ENCODE results near the gene DEPDC1.
"Not testable (repeated sequence)": the region's sequence is repeated elsewhere in the genome, so short reads cannot be mapped to it uniquely, and the experiment has no call there.

Gene DEPDC1

DNA sequence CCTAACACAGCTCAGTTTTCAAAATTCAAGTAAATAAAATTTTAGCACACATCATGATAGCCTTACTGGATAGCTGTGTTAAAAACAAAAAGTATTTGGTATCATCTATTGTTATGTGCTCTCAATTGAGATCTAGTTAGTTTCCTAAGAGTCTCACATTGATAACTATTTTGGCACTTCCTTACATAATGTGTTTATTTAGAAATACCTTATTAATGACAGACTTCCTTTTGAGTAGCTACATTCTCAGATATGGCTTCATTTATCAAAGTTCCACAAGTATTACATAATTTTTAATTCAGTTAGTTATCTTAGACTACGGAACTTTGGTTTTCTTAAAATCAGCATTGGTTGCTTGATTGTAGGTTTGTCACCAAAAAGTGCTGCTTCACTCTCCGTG, 20.3 kb downstream of the DEPDC1 start:
- DNase-seq: not testable (repeated sequence)

DNA sequence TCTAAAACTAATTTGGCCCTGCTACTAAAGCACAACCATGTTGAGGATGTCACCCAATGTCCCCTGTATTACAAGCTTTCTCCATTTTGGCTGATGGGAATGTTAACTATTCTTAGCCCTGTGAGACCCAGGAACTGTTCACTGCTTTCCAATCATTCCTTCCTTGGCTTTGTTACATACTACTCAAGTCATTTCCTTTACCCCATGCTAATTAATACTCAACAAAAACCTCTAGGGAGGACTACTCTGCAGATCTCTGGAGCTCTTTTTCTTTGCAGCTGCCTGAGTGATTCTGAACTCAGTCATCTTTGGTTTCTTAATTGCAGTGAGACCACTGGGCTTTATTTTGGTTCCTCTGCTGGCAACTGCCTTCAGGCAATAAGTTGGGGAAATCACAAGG, 23.8 kb downstream of the DEPDC1 start:
- no peak for DNase-seq

DNA sequence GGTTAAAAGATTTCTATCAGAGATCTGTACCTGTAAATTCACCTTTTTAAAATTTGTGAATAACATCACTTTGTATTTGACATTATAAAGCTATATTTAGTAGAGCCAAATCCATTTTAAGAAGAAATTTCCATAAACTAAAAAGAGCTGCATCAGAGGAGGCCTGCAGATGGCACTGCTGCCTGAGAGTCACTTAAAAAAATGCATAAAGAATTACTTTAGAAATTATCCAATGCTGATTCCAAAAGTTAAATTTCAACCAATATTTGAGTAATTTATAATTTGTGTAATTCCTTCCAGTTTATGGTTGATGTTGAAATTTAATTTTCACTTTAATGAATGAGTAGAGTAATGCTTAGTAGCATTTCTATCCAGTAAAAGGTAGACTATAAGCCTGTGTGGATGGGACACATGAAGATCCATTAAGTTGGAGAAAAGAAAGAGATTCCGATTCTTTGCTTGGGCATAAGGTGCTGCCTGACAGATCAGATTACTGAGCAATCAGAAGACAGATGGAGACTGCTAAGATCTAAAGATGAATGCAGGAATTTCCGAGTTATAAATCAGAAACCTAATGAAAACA, 26.4 kb downstream of the DEPDC1 start:
- no peak for DNase-seq

DNA sequence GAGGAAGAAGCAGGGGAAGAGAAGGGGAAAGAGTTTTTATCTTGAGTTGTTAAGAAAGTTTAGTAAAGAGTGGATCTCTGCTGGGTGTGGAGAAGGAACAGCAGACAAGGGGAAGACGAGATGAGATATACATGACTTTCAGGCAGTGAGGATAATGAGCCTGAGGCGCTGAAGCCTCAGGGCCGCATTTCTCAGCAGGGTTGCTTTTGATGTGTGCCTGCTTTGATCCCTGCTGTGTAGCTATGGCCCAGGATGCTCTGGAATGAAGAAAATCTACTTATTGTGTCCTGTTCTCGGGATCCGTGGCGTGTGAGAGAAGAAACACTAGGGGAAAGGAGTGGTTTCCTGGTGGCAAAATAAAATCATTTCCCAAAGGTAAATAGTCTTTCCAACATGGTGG, 32.0 kb downstream of the DEPDC1 start:
- DNase-seq: no peak

DNA sequence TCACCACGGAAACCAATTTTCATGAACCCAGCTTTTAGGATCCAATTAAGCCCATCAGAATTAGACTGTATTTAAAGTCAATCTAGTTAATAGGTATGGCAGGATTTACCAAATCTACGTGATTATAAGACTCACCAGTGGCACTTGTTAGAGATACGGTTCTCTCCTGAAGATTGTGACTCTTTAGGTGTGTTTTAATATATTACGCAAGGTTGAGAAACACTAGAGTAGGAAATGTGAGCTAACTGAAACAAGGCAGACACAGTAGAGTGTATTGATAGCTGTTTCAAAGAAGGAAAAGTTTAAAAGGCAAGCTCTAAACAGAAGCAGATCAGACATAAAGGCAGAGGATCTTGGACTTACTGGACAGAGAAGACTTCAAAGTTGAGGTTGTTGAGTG, 35.9 kb downstream of the DEPDC1 start:
- DNase-seq: no peak

DNA sequence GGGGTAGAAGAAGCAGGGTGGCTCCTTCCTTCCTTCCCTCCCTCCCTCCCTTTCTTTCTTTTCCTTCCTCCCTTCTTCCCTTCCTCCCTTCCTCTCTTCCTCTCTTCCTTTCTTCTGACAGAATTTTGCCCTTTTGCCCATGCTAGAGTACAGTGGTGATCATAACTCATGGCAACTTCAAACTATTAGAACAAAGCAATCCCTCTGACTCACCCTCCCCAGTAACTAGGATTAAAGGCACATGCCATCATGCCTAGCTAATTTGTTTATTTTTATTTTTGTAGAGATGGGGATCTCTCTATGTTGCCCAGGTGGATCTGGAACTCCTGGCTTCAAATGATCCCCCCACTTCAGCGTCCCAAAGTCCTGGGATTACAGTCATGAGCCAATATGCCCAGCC, 37.1 kb downstream of the DEPDC1 start:
- DNase-seq: no peak

DNA sequence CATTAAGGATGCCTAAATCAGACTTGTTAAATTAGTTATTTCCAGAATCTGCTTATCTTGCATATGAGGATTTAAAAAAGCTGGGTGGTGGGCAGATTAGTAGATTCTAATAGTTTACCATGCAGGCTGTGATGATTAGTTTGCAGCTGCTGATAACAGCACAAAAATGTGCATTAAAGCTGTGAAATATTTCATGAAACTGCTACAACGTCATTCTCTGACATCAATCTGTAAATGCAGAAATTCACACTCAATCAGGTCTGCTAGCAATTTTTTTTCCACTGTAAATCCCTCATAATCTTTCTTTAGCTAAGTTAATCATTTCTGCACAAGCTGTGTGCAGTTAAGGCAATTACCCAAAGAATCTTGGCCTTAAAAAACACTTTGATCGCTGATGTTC, 37.8 kb downstream of the DEPDC1 start:
- no peak for DNase-seq

DNA sequence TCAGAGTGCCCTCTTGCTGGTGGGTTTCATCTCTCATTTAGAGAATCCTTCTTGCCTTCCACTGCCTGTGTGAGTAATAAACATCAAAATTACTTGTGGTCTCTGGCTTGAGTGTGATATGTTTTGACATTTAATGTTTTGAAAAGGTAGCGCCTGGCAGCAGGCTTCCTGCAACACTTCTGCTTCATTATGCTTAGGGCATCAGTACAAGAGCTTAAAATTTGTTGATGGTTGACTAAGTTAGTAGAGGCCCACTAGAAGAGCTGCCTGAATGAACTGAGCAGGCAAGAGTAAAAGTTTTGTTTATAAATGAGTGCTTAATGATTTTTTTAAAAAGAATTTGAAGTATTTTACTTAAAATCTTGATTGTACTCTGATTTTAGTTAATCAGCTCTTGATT, 40.7 kb downstream of the DEPDC1 start:
- DNase-seq: no peak

DNA sequence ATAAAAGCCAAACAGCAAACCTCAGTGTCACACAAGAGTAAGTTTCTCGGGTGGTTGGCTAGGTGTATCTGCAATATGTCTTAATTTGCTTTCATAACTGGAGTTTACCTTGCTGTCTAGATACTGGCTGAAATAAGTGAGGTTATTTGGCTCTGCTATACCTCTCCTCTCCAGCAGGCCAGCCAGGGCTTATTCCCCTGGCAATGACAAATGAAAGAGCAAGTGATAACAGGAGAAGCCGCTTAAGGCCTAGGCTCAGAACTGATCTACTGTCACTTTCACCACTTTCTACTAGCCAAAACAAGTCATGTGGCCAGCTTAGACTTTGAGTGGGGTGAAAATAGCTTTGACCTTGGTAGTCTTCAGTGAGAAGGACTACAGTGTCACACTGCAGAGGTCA, 42.3 kb downstream of the DEPDC1 start:
- DNase-seq: no peak

DNA sequence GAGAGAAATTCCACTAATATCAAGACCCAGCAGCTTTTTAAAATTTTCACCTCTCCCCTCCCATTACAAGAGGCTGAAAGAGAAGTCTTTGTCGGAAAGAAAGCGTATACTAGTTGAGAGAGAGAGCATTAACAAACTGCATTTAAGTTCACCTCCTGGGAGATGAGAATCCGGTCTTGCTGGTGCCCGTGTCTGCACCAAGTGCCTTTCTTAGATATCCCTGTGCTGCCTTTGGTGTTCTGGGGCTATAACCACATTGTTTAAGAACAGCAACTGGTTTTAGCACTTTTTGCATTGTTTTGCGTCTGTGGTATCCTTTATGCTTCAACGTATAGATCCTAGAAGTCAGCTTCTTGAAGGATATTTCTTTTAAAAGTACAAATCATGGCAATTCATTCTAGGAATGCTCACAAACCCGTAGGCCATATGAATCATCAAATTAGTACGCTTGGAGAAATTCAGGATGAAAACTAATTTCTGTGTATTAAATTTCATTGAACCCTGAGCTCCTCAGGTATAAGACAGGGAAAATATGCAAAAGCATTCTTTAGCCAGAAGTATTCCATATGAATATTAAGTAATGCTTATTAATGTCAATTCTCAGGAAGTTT, 43.7 kb downstream of the DEPDC1 start:
- no peak for DNase-seq

DNA sequence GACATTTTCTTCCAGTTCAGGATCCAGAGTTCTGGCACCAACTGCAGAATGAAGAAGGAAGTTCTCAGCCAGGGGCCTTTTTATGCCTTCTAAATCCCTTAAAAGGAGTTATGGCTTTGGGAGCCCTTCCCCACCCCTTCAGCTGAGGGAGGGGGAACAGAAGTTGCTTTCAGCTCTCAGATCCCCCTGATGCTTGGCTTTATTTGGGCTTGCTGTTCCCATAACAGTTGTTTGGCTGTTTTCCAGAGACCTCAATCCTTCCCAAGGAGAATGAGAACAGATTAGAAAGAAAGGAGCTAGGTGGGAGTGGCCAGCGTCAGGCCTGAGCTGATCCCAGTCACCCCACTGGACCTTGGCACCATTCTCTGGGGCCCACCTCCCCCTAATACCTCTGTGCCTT, 47.0 kb downstream of the DEPDC1 start, which contains the start of gene RPE65:
Gene RPE65 (minus strand): TSS at position 54 of the 400 bp plus-strand sequence. CDS start 49 bp downstream, at position 5.
- no peak for DNase-seq

DNA sequence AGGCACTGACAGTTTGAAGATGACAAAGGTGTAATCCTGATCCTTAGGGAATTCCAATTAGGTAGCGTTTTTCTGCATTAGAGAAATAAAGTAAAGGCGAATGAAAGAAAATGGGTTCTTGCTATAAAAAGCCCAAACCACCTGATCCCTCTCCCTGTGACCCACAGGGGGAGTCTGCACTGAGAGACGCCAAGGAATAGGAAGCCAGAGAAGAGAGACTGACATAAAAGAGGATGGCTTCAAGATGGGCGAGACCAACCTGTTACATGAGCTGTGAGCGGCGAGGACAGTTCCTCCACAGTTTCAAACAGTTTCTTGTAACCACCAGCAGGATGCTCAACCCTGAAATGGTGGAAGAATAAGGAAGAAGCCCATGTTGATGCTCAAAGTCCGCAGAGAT, 48.5 kb downstream of the DEPDC1 start:
- DNase-seq: no peak

DNA sequence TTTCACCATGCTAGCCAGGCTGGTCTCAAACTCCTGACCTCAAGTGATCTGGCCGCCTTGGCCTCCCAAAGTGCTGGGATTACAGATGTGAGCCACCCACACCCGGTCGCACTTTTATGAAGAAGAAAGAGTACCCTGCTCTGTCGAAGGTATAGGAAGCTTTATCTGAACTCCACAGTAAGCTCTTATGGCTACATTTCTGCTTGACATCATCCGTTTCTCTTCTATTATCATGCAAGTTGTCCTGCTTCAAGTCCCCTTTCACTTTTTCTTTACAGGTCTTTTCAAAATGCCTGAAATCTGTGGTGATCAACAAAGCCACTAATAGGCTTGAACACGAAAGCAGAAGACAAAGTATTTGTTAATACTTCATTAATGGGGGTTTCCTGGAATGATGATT, 51.2 kb downstream of the DEPDC1 start:
- DNase-seq: no peak

DNA sequence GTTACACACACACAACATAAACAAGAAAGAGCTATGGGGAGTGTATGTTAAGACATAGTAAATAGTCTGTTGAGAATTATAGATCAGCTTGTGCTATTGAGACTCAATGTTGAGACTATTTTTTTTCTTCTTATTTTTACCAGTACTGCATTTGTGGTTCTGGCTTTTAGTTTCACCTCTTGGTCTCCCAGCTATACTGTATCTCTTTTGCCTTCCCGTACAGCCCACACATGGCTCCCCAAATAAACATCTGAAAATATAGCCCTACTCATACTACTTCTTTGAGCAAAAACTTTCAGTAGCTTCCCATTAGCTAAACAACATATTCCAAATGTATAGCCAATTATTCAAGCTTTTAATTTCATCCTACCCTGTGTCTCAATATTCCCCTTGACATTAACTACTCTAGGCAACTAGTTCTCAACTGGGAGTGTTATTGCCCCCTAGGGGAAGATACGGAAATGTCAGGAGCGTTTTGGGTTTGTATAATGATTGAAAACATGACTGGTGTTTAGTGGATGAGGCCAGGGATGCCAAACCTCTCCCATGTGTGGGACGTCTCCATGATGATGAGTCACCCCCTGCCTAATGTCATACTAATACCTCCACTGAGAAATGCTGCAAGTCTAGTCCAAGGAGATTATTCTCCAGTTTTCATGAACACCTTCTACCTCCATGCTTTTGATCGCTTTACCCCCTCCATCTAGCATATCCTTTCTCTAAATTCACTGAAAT, 53.9 kb downstream of the DEPDC1 start:
- DNase-seq: peak; percentile 35

DNA sequence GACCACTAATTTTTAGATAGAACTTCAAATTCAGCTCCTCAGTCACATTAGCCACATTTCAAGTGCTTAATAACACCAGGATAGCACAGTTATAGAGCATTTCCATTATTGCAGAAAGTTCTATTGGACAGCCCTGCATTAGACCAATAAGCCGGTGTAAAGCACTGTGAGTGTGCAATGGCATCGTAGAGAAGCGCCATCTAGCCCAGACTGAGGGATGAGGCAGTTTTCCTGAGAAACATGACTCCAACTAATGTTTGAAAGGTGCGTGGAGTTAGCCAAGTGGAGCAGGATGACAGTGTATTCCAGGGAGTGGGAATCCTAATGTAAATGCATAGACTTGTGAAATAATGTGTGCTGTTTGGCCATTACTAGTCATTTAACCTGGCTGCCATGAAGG, 54.9 kb downstream of the DEPDC1 start:
- no peak for DNase-seq

DNA sequence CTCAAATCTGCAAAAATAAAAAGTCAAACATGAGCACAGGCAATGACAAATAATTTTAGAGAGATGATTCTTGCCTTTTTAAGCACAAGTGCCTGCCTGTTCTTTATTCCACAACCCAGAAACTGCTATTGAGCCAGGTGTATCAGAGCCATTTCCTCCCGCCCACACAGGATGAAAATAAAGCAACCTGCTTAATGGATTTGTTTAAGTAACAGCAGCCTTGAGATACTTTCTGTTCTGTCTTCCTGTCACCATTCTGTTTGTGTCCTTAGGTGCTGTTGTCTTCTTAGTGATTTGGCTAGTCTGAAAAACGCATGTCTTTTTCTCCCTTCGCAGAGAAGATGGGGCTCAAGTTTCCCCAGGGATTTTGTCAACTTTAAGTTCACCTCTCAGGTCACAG, 58.6 kb downstream of the DEPDC1 start:
- DNase-seq: no peak

DNA sequence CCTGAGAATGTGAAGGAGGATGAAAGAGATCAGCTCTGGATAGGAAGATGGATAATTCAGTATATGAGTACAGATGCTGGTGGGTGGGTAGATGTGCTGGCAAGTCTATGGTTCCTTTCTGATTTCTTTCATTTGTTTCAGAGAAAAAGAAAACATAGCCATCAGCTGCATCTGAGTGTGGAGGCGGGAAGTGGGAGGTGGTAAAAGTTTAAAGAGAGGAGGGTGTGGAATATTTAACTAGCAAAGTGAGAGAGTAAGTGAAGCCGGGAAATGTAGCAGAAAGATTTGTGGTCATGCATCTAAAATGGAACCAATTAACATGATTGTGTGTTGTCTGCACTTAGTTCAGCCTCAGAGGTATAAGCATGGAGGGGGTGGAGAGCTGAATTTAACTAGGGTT, 63.5 kb downstream of the DEPDC1 start:
- DNase-seq: no peak

DNA sequence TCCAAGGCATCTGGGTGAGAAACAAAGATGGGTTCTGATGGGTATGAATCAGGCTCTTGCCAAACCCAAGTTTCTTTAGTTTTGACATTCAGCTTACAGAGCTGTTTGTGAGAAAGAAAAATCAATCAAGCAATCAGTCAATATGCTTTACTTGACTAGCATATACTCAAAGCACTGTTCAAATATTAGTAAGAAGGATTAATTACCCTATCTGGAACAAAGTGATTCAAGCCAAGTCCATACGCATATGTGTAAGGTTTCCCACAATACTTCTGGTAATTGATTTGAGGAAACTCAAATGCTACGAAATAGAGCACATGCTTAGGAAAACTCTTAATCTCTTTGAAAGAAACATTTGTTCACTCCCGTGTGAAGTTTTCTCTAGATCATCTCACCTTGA, 65.8 kb downstream of the DEPDC1 start:
- no peak for DNase-seq

DNA sequence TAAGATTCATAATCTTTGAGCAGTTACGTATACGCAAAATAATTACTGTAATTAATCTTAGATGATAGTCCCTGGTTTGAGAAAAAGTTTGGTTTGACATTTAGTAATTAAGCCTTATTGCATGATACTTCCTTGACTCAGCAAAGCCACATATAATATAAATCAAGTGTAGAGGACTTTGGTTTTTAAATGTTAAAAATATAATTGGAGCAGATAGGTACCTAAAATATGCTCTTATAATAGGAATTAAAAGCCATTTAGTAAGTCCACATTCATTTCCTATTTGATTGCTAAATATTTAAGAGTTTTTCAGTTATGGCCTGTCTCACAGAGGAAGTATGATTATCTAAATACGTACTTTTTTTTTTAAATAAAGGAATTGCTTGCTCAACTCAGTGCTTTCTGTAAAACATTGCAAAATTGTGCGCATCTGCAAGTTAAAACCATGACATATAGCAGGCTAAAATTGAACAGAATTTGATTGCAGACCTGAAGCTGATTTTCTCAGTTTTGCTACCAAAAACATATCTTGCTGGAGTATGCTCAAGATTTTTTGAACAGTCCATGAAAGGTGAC, 67.6 kb downstream of the DEPDC1 start:
- DNase-seq: no peak

DNA sequence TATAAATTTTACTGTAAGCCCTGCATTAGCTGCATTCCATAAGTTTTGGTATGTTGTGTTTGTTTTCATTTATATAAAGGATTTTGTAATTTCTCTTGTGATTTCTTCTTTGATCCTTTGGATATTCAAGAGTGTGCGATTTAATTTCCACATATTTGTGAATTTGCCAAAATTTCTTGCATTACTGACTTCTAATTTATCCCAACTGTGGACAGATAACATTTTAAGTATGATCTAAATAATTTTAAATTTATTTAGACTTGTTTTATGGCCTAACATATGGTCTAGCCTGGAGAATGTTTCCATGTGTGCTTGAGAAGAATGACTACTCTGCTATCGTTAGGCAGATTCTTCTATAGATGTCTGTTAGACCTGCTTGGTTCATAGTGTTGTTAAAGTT, 70.3 kb downstream of the DEPDC1 start:
- no peak for DNase-seq

All from activated CD4-positive, alpha-beta T cell treated with anti-CD3 and anti-CD28 coated beads, Interleukin-2, amount 50 U/mL, for 16 hours (primary cell).